Endodermal cell (in vitro differentiated cells): Measurements from ENCODE around the gene TCIRG1. TPM values are rescaled to one million over a fixed set of nuclear protein-coding genes. Genes with fewer than 3 reads are reported as not detected.
A peak's percentile ranks its signal among the peaks of the same experiment; 100 is the strongest.

Experiments used
- DNase-seq: peaks from one replicate; pipeline ENCODE4 v3.0.0-alpha.2; 2017
- H3K27ac ChIP-seq: 2 replicates; pipeline ENCODE4 v1.5.1; 2013; ENCODE audit warnings: mild to moderate bottlenecking, low read depth, low read length, moderate library complexity
- H3K27me3 ChIP-seq: 2 replicates; pipeline ENCODE4 v1.6.1; 2013; ENCODE audit warnings: mild to moderate bottlenecking, low read length, moderate library complexity; ENCODE audit not compliant: insufficient read depth, control insufficient read depth, poor library complexity, severe bottlenecking
- H3K36me3 ChIP-seq: 2 replicates; pipeline ENCODE4 v1.7.0; 2013; ENCODE audit warnings: mild to moderate bottlenecking, low read length, moderate library complexity; ENCODE audit not compliant: control insufficient read depth, insufficient read depth
- H3K4me1 ChIP-seq: one replicate; pipeline ENCODE4 v1.7.0; 2013; ENCODE audit warnings: low read length; ENCODE audit not compliant: control insufficient read depth, insufficient read depth
- H3K4me3 ChIP-seq: 2 replicates; pipeline ENCODE4 v1.5.1; 2013; ENCODE audit warnings: mild to moderate bottlenecking, low read length, moderate library complexity
- H3K9ac ChIP-seq: 2 replicates; pipeline ENCODE4 v1.6.1; 2013; ENCODE audit warnings: mild to moderate bottlenecking, low read length, moderate library complexity; ENCODE audit not compliant: poor library complexity, severe bottlenecking; ENCODE audit errors: extremely low read depth
- H3K9me3 ChIP-seq: 2 replicates; pipeline ENCODE4 v1.6.1; 2013; ENCODE audit warnings: mild to moderate bottlenecking, low read length, moderate library complexity; ENCODE audit not compliant: control insufficient read depth
- H3K27ac Mint-ChIP-seq: 2 replicates; pipeline ENCODE4 v1.8.0; 2020; ENCODE audit warnings: mixed read lengths
- H3K27me3 Mint-ChIP-seq: 2 replicates; pipeline ENCODE4 v1.8.0; 2021; ENCODE audit warnings: mild to moderate bottlenecking, mixed read lengths; ENCODE audit not compliant: insufficient read depth
- H3K36me3 Mint-ChIP-seq: 2 replicates; pipeline ENCODE4 v1.8.0; 2020; ENCODE audit warnings: low read depth, mixed read lengths
- H3K4me1 Mint-ChIP-seq: 2 replicates; pipeline ENCODE4 v1.8.0; 2020; ENCODE audit warnings: mixed read lengths
- H3K4me3 Mint-ChIP-seq: 2 replicates; pipeline ENCODE4 v1.8.0; 2020; ENCODE audit warnings: mild to moderate bottlenecking, moderate library complexity, mixed read lengths
- H3K9me3 Mint-ChIP-seq: 2 replicates; pipeline ENCODE4 v1.8.0; 2020; ENCODE audit warnings: mild to moderate bottlenecking, mixed read lengths
- WGBS, 2 experiments: methylation state at CpG; one replicate each; pipeline versions ENCODE4 v1.1.5 to v1.1.7; 2013; ENCODE audit warnings: missing lambda C conversion rate in 2 of 2, mixed read lengths in 1 of 2; ENCODE audit not compliant: insufficient coverage in 1 of 2, insufficient read length in 1 of 2; 5-methylcytosine and 5-hydroxymethylcytosine counted together
- total RNA-seq, 2 donors: library from RNA; stranded (reverse); fragmentation: NEBNext Ultra II Directional in 1 of 2; extraction: Animal tissue kit (Norgen Biotek cat#: 25700) in 1 of 2; gene quantifications; 2 replicates in 1 of 2; 3 replicates in 1 of 2; pipeline ENCODE4 v1.2.1, GENCODE V29; 2021
- TF ChIP-seq, protein P1 (sequence below): fragments of 200-600 bp; sonication (generic); conservative IDR thresholded peaks from 2 replicates; pipeline ENCODE4 v1.5.0; 2021; ENCODE audit warnings: antibody characterized with exemption, mild to moderate bottlenecking

TCIRG1 gene
- total RNA-seq, 2 donors from 2014 or later, result 61.6 to 70.4 TPM

DNA sequence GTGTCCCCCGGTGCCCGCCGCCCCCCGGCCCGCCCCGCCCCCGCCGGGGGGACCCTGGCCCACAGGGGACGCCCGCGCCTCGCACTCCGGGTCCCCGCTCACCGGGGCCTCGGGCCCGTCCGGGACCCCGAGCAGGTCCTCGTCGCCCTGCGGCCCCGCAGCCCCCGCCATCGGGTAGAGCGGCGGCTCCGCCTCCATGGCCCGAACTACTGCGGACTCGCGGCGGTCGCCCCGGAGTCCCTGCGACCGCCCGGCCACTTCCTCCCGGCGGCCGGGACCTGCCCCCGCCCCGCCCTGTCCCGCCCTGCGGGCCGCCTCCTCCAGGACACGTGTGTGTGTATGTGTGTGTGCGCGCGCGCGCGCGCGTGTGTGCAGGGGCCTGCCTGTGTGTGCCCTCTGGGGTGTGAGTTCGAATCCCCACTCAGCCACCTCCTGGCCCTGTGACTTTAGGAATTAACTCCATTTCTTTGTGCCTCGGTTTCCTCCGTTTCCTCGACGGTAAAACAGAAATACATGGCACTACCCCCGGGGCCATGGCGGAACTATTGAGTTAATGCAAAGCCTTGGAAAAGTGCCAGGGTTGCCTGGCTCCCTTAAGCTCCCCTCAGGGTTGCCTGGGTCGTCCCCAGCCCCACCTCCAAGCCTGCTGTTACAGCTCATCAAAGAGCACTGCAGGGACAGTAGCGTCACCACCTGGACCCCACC, 34.8 kb upstream of the TCIRG1 start, which contains the start of gene UNC93B1:
UNC93B1 (minus strand) TSS at position 252 of the 705 bp plus-strand sequence; CDS start at position 198, 54 bp downstream.
- Histone ChIP-seq H3K27ac (no peak within 1 kb of the TSS), H3K4me3 (peak within 1 kb of the TSS; percentile 68), H3K36me3 (no peaks in the 10 kb centered on the region), H3K4me1 (no peaks in the 10 kb centered on the region), H3K27me3 (peaks cover 7% of the 10 kb centered on the region), H3K9ac (no peak within 1 kb of the TSS), H3K9me3 (no peaks in the 10 kb centered on the region)
- WGBS, 2 experiments, result 8 to 21% methylated on average over 16 to 64 of the region's 64 CpGs
- H3K27ac Mint-ChIP-seq, result no peak within 1 kb of the TSS
- TF ChIP-seq, protein P1, sequence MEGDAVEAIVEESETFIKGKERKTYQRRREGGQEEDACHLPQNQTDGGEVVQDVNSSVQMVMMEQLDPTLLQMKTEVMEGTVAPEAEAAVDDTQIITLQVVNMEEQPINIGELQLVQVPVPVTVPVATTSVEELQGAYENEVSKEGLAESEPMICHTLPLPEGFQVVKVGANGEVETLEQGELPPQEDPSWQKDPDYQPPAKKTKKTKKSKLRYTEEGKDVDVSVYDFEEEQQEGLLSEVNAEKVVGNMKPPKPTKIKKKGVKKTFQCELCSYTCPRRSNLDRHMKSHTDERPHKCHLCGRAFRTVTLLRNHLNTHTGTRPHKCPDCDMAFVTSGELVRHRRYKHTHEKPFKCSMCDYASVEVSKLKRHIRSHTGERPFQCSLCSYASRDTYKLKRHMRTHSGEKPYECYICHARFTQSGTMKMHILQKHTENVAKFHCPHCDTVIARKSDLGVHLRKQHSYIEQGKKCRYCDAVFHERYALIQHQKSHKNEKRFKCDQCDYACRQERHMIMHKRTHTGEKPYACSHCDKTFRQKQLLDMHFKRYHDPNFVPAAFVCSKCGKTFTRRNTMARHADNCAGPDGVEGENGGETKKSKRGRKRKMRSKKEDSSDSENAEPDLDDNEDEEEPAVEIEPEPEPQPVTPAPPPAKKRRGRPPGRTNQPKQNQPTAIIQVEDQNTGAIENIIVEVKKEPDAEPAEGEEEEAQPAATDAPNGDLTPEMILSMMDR, result no peak
- peak within 1 kb of the TSS; percentile 55 for H3K4me3 Mint-ChIP-seq
- H3K27me3 Mint-ChIP-seq, result peaks cover 8% of the 10 kb centered on the region
- H3K4me1 Mint-ChIP-seq, result peaks cover 2% of the 10 kb centered on the region
- peak; percentile 91 for DNase-seq
- H3K9me3 Mint-ChIP-seq, result peaks cover 3% of the 10 kb centered on the region
- H3K36me3 Mint-ChIP-seq, result peaks cover 4% of the 10 kb centered on the region

DNA sequence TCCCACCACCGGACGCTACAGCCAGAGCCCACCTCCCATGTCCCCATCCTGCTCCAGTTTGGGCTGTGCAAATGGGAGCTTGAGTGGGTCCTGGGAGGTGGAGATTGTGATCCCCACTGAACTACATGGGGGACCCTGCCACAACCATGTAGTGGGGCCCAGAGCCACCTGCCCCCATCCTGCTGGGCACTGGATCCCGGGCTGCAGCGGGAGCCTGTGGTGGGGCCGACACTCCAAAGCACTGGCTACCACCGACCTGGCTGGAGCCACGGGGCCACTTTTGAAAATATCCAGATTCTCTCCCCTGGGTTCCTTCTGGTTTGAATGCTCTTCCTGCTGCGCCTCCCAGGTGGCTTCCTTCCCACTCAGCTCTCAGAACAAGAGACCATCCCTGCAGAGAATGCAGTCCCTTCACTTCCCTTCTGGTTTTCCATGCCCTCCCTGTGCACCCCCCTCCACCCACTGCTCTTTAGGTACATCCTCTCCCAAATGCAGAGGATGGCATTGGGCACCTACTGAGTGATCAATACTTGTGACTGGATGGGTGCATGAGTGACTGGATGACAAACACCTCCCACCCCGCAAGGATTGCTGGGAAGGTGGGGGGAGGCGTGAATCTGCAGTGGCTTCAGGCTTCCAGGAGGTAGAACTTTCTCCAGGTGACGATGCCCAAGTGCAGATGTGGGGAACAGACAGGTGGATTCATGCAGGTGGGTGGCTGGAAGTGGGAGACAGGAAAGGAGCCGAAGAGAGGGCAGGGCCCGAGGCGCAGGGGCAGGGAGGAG, 34.1 kb upstream of the TCIRG1 start:
- H3K36me3 ChIP-seq, result no peaks in the 10 kb centered on the region
- H3K9ac ChIP-seq, result no peak overlapping the region
- H3K36me3 Mint-ChIP-seq, result peaks cover 4% of the 10 kb centered on the region
- no peak overlapping the region for H3K27ac Mint-ChIP-seq
- H3K4me3 ChIP-seq, result peak overlapping the region; percentile 68
- H3K9me3 Mint-ChIP-seq, result peaks cover 10% of the 10 kb centered on the region
- no peaks in the 10 kb centered on the region for H3K4me1 ChIP-seq
- peak; percentile 67 for DNase-seq
- H3K27me3 Mint-ChIP-seq, result peaks cover 8% of the 10 kb centered on the region
- H3K4me1 Mint-ChIP-seq, result peaks cover 2% of the 10 kb centered on the region
- no peaks in the 10 kb centered on the region for H3K9me3 ChIP-seq
- WGBS, 2 experiments, result 92 to 93% methylated on average over 6 to 12 of the region's 14 CpGs
- H3K27ac ChIP-seq, result no peak overlapping the region
- H3K4me3 Mint-ChIP-seq, result peak overlapping the region; percentile 55
- TF ChIP-seq, protein P1, result no peak
- peaks cover 7% of the 10 kb centered on the region for H3K27me3 ChIP-seq

DNA sequence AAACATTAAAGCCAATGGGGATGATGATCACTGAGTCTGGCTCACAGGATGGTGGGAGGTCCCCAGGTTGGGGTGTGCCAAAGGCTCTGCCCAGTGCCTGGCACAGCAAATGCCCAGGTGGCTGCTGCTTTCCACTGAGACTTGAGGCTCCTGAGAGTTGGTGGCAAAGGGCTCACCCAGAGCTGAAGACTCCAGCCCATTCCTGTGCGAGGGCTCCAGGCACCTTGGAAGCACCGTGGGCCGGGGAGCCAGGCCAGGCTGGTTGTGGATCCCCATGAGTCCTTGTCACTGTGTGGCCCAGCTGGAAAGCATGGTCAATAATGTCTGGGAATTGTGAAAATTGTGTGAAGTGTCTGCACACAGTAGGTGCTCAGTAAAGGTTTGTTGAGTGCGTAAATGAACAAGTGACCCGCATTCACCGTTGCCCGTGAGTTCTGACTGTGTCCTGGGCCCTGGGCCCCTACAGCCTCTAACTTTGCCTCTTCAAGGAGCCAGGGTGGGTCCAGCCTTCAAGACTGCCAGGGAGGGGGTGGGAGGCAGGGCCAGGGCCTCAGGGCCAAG, 32.1 kb upstream of the TCIRG1 start:
- TF ChIP-seq, protein P1, result no peak
- Histone ChIP-seq H3K9ac (no peak overlapping the region), H3K9me3 (no peaks in the 10 kb centered on the region), H3K4me1 (no peaks in the 10 kb centered on the region), H3K36me3 (no peaks in the 10 kb centered on the region), H3K27ac (peak overlapping the region; percentile 38), H3K4me3 (no peak overlapping the region), H3K27me3 (peaks cover 7% of the 10 kb centered on the region)
- no peak overlapping the region for H3K27ac Mint-ChIP-seq
- WGBS, 2 experiments, result 98% methylated on average over 6 to 7 of the region's 7 CpGs
- peaks cover 10% of the 10 kb centered on the region for H3K9me3 Mint-ChIP-seq
- no peak for DNase-seq
- H3K36me3 Mint-ChIP-seq, result peaks cover 4% of the 10 kb centered on the region
- peaks cover 8% of the 10 kb centered on the region for H3K27me3 Mint-ChIP-seq
- peaks cover 2% of the 10 kb centered on the region for H3K4me1 Mint-ChIP-seq
- no peak overlapping the region for H3K4me3 Mint-ChIP-seq
